DOHH2 (cell line): ENCODE results near the gene SPON1.

ENCODE experiments used
- H3F3A ChIP-seq: fragments of 200-600 bp; sonication (generic), shearing (Covaris generic); 2 replicates; pipeline ENCODE4 v1.6.0; 2016; ENCODE audit warnings: antibody characterized with exemption, mild to moderate bottlenecking; ENCODE audit not compliant: control insufficient read depth, insufficient read depth
- H3K27ac ChIP-seq: fragments of 200-600 bp; sonication (generic); 2 replicates; pipeline ENCODE4 v1.5.1; 2014; ENCODE audit warnings: low read depth, mild to moderate bottlenecking, low read length, moderate library complexity
- H3K27me3 ChIP-seq: fragments of 200-600 bp; sonication (generic); 2 replicates; pipeline ENCODE4 v1.6.1; 2014; ENCODE audit warnings: mild to moderate bottlenecking, low read length, mixed read lengths; ENCODE audit not compliant: control insufficient read depth
- H3K36me3 ChIP-seq: fragments of 200-600 bp; sonication (generic); 2 replicates; pipeline ENCODE4 v1.6.1; 2014; ENCODE audit warnings: mild to moderate bottlenecking, low read length, moderate library complexity, mixed read lengths; ENCODE audit not compliant: control insufficient read depth
- H3K4me1 ChIP-seq: fragments of 200-600 bp; sonication (generic); 2 replicates; pipeline ENCODE4 v1.6.1; 2014; ENCODE audit warnings: mild to moderate bottlenecking, low read length, mixed read lengths; ENCODE audit not compliant: control insufficient read depth
- H3K4me2 ChIP-seq: fragments of 200-600 bp; sonication (generic); 2 replicates; pipeline ENCODE4 v1.6.0; 2014; ENCODE audit warnings: mild to moderate bottlenecking, low read length, moderate library complexity
- H3K4me3 ChIP-seq: fragments of 200-600 bp; sonication (generic); 2 replicates; pipeline ENCODE4 v1.5.1; 2014; ENCODE audit warnings: mild to moderate bottlenecking, low read length, mixed read lengths
- H3K79me2 ChIP-seq: fragments of 200-600 bp; sonication (generic); 2 replicates; pipeline ENCODE4 v1.6.1; 2014; ENCODE audit warnings: mild to moderate bottlenecking, low read length, mixed read lengths; ENCODE audit not compliant: control insufficient read depth
- H3K9me2 ChIP-seq: fragments of 200-600 bp; sonication (generic); replicated peaks from 2 replicates; pipeline ENCODE4 v1.6.1; 2014; ENCODE audit warnings: mild to moderate bottlenecking, low read length, mixed read lengths; ENCODE audit not compliant: control insufficient read depth
- H3K9me3 ChIP-seq: fragments of 200-600 bp; sonication (generic); 2 replicates; pipeline ENCODE4 v1.6.1; 2014; ENCODE audit warnings: antibody characterized with exemption, low read length, mixed read lengths; ENCODE audit not compliant: control insufficient read depth, insufficient read depth
- H4K20me1 ChIP-seq: fragments of 200-600 bp; sonication (generic); 2 replicates; pipeline ENCODE4 v1.6.0; 2014; ENCODE audit warnings: low read depth, mild to moderate bottlenecking, antibody characterized with exemption, low read length, moderate library complexity; ENCODE audit not compliant: control insufficient read depth, insufficient read depth
- CTCF ChIP-seq: fragments of 200-600 bp; sonication (generic); IDR thresholded peaks from one replicate; pipeline ENCODE4 v1.5.1; 2014; ENCODE audit warnings: antibody characterized with exemption, mild to moderate bottlenecking, low read depth, low read length; ENCODE audit not compliant: poor library complexity, severe bottlenecking
- EZH2phosphoT487 ChIP-seq: fragments of 200-600 bp; sonication (generic); IDR thresholded peaks from 2 replicates; pipeline ENCODE4 v1.6.1; 2017; ENCODE audit warnings: borderline replicate concordance, mild to moderate bottlenecking, antibody characterized with exemption, low read length, moderate library complexity, mixed read lengths

Gene SPON1

GRCh38 chr11:14212986-14213385 is 250.5 kb downstream of the SPON1 start:
- H3K79me2 ChIP-seq = no peaks in the 10 kb centered on the region
- no peaks in the 10 kb centered on the region for H3K36me3 ChIP-seq
- no peaks in the 10 kb centered on the region for H3K4me1 ChIP-seq
- H3K4me2 ChIP-seq = no peak overlapping the region
- no peaks in the 10 kb centered on the region for H3K9me3 ChIP-seq
- no peaks in the 10 kb centered on the region for H3F3A ChIP-seq
- no peak for TF ChIP-seq CTCF
- TF ChIP-seq EZH2phosphoT487 = no peak
- no peaks in the 10 kb centered on the region for H4K20me1 ChIP-seq
- H3K27ac ChIP-seq = no peak overlapping the region
- no peaks in the 10 kb centered on the region for H3K9me2 ChIP-seq
- H3K4me3 ChIP-seq = no peak overlapping the region
- peaks cover 13% of the 10 kb centered on the region for H3K27me3 ChIP-seq

GRCh38 chr11:14218728-14219127 is 256.2 kb downstream of the SPON1 start:
- no peaks in the 10 kb centered on the region for H3F3A ChIP-seq

GRCh38 chr11:14223636-14224288 is 261.2 kb downstream of the SPON1 start:
- Histone ChIP-seq H3F3A (no peaks in the 10 kb centered on the region), H3K27me3 (peaks cover 11% of the 10 kb centered on the region), H3K79me2 (no peaks in the 10 kb centered on the region), H3K9me2 (0 out of 2 replicates have a peak, but pooled peaks cover 2% of the 10 kb centered on the region), H3K4me2 (no peak overlapping the region), H3K4me1 (no peaks in the 10 kb centered on the region), H3K27ac (no peak overlapping the region), H4K20me1 (no peaks in the 10 kb centered on the region), H3K36me3 (no peaks in the 10 kb centered on the region), H3K4me3 (no peak overlapping the region), H3K9me3 (no peaks in the 10 kb centered on the region)
- TF ChIP-seq EZH2phosphoT487 (no peak), CTCF (no peak)

More at GRCh38 chr11:14218728-14219127, 256.2 kb downstream of the SPON1 start:
- no peaks in the 10 kb centered on the region for H3K79me2 ChIP-seq
- H3K9me2 ChIP-seq = 0 out of 2 replicates have a peak, but pooled peaks cover 2% of the 10 kb centered on the region
- no peak overlapping the region for H3K4me2 ChIP-seq
- no peak overlapping the region for H3K27ac ChIP-seq
- no peaks in the 10 kb centered on the region for H3K9me3 ChIP-seq
- no peaks in the 10 kb centered on the region for H3K4me1 ChIP-seq
- no peak overlapping the region for H3K4me3 ChIP-seq
- no peaks in the 10 kb centered on the region for H3K36me3 ChIP-seq
- H3K27me3 ChIP-seq = peaks cover 18% of the 10 kb centered on the region
- H4K20me1 ChIP-seq = no peaks in the 10 kb centered on the region
- TF ChIP-seq EZH2phosphoT487 (no peak), CTCF (no peak)
